K562 (cell line): ENCODE data around the gene TBCEL. TPM values are rescaled to one million over a fixed set of nuclear protein-coding genes. Genes with fewer than 3 reads are reported as not detected.

Source experiments
- ATAC-seq: fragments of 200-7000 bp; cut with Tn5 transposase; 3 replicates; pipeline ENCODE4 v1.9.1; 2020; ENCODE audit warnings: moderate library complexity
- BruUV-seq: library from RNA; stranded (reverse); fragments of 400-500 nt; replicated peaks from 2 replicates; lab custom pipeline; 2021; lab: Mats Ljungman, UMichigan
- CTCF ChIA-PET: fragments of 300-600 bp; formaldehyde crosslinking; extraction: SDS; loops from one replicate; lab custom pipeline; 2021; ENCODE audit warnings: low intra/inter-chr PET ratio; lab: Yijun Ruan, JAX
- POLR2A ChIA-PET: fragments of 300-600, 350-650 bp; sonication (Branson Sonifier 250); formaldehyde crosslinking; extraction: SDS; loops from one replicate; lab custom pipeline; 2021; ENCODE audit warnings: antibody characterized with exemption, inconsistent platforms; lab: Yijun Ruan, JAX
- DNase-seq, 4 experiments: peaks; one replicate each; pipeline versions ENCODE4 v3.0.0 to v3.0.0-alpha.2; 2011 to 2018; ENCODE audit warnings: low spot score in 3 of 4, mixed read lengths in 3 of 4; ENCODE audit errors: extremely low read depth in 1 of 4
- FAIRE-seq: peaks from 2 replicates; lab custom pipeline; 2011; peaks lifted over from hg19 to GRCh38; lab: Jason Lieb, UNC
- H2AFZ ChIP-seq: 2 replicates; pipeline ENCODE4 v1.6.0; 2011; ENCODE audit warnings: low read depth, low read length, control low read depth, inconsistent platforms
- H3K27ac ChIP-seq: fragments of 200-600 bp; 3 replicates; pipeline ENCODE4 v1.8.0; 2011; ENCODE audit warnings: low read depth, mild to moderate bottlenecking, control low read depth, inconsistent platforms, low read length, moderate library complexity, mixed read lengths; ENCODE audit errors: extremely low read depth
- H3K27me3 ChIP-seq, 2 experiments: fragments of 300-600 bp in 1 of 2; 2 replicates in 1 of 2; 3 replicates in 1 of 2; pipeline versions ENCODE4 v1.6.0 to v1.8.0; 2011; ENCODE audit warnings: inconsistent platforms in 2 of 2, low read length in 2 of 2, mild to moderate bottlenecking in 1 of 2, mixed read lengths in 1 of 2, moderate library complexity in 1 of 2; ENCODE audit not compliant: control insufficient read depth in 2 of 2, insufficient read depth in 2 of 2
- H3K36me3 ChIP-seq: fragments of 300-600 bp; 3 replicates; pipeline ENCODE4 v1.8.0; 2011; ENCODE audit warnings: mild to moderate bottlenecking, low read length, inconsistent platforms; ENCODE audit not compliant: control insufficient read depth, insufficient read depth
- H3K4me1 ChIP-seq, 2 experiments: fragments of 200-600 bp in 1 of 2; replicated peaks in 1 of 2; 2 replicates in 1 of 2; 3 replicates in 1 of 2; pipeline versions ENCODE4 v1.5.1 to v1.8.0; 2011; ENCODE audit warnings: inconsistent platforms in 2 of 2, low read length in 2 of 2, mild to moderate bottlenecking in 1 of 2, mixed read lengths in 1 of 2, moderate library complexity in 1 of 2; ENCODE audit not compliant: control insufficient read depth in 2 of 2, insufficient read depth in 2 of 2
- H3K4me2 ChIP-seq: 2 replicates; pipeline ENCODE4 v1.6.1; 2011; ENCODE audit warnings: low read length, control low read depth, inconsistent platforms, mixed read lengths; ENCODE audit not compliant: insufficient read depth
- H3K4me3 ChIP-seq: fragments of 200-600 bp; sonication (generic), shearing (Covaris generic); 2 replicates; pipeline ENCODE4 v1.5.1; 2016; ENCODE audit warnings: control low read depth, inconsistent platforms
- H3K79me2 ChIP-seq: fragments of 200-600 bp; 3 replicates; pipeline ENCODE4 v1.8.0; 2011; ENCODE audit warnings: low read length, inconsistent platforms; ENCODE audit not compliant: control insufficient read depth, insufficient read depth
- H3K9ac ChIP-seq, 2 experiments: 2 replicates each; pipeline versions ENCODE4 v1.6.0 to v1.6.1; 2011; ENCODE audit warnings: low read depth in 2 of 2, low read length in 2 of 2, control low read depth in 1 of 2, inconsistent platforms in 1 of 2, mild to moderate bottlenecking in 1 of 2, mixed read lengths in 1 of 2; ENCODE audit not compliant: insufficient read depth in 1 of 2
- H3K9me1 ChIP-seq: one replicate; pipeline ENCODE4 v1.6.0; 2011; ENCODE audit warnings: inconsistent platforms, mild to moderate bottlenecking, low read length, moderate library complexity; ENCODE audit not compliant: control insufficient read depth, insufficient read depth
- H3K9me3 ChIP-seq: replicated peaks from 2 replicates; pipeline ENCODE4 v1.5.1; 2011; ENCODE audit warnings: low read depth, low read length, inconsistent platforms; ENCODE audit not compliant: control insufficient read depth, insufficient read depth
- H4K20me1 ChIP-seq: replicated peaks from 2 replicates; pipeline ENCODE4 v1.6.1; 2011; ENCODE audit warnings: low read length, inconsistent platforms, mixed read lengths; ENCODE audit not compliant: control insufficient read depth, insufficient read depth
- BHLHE40 ChIP-seq: IDR thresholded peaks from 2 replicates; pipeline ENCODE4 v1.6.1; 2011; ENCODE audit warnings: low read length, improper control_type of control experiment
- FIP1L1 ChIP-seq: fragments of 200-400 bp; formaldehyde crosslinking; IDR thresholded peaks from 2 replicates; pipeline ENCODE4 v1.6.1; 2018; ENCODE audit warnings: mild to moderate bottlenecking, low read depth, low read length; ENCODE audit not compliant: poor library complexity, severe bottlenecking
- HLTF ChIP-seq: fragments of 450-650 bp; IDR thresholded peaks from 2 replicates; pipeline ENCODE4 v1.6.1; 2016
- MTF1 ChIP-seq: fragments of 250-450 bp; sonication (Bioruptor Pico); IDR thresholded peaks from 2 replicates; pipeline ENCODE4 v1.9.0; 2021; ENCODE audit warnings: moderate library complexity, mild to moderate bottlenecking, inconsistent platforms, borderline replicate concordance
- NCOR1 ChIP-seq: fragments of 450-650 bp; IDR thresholded peaks from 2 replicates; pipeline ENCODE4 v1.6.1; 2016; ENCODE audit warnings: mild to moderate bottlenecking, moderate library complexity
- NR4A1 ChIP-seq, 2 experiments: fragments of 250-450 bp in 1 of 2; fragments of 450-650 bp in 1 of 2; sonication (Bioruptor Pico) in 1 of 2; IDR thresholded peaks; 2 replicates each; pipeline versions ENCODE4 v1.4.0 to v1.6.1; 2016 to 2020; ENCODE audit warnings: mild to moderate bottlenecking in 2 of 2, missing compliant biosample characterization in 1 of 2, missing genetic modification characterization in 1 of 2, moderate library complexity in 1 of 2
- PML ChIP-seq: IDR thresholded peaks from 2 replicates; pipeline ENCODE4 v1.6.1; 2012; ENCODE audit warnings: low read length, inconsistent platforms
- RBM22 ChIP-seq: fragments of 200-400 bp; formaldehyde crosslinking; IDR thresholded peaks from 2 replicates; pipeline ENCODE4 v1.6.1; 2018; ENCODE audit warnings: low read length, low read depth; ENCODE audit not compliant: poor library complexity, severe bottlenecking
- SRSF9 ChIP-seq: fragments of 200-400 bp; formaldehyde crosslinking; IDR thresholded peaks from 2 replicates; pipeline ENCODE4 v1.6.1; 2017; ENCODE audit warnings: low read depth, low read length, borderline replicate concordance
- ZBTB7A ChIP-seq: IDR thresholded peaks from 2 replicates; pipeline ENCODE4 v1.6.1; 2011; ENCODE audit warnings: low read depth, mild to moderate bottlenecking, low read length, moderate library complexity, borderline replicate concordance; ENCODE audit not compliant: control insufficient read depth
- ZNF140 ChIP-seq: fragments of 250-450 bp; sonication (Bioruptor Pico); IDR thresholded peaks from 2 replicates; pipeline ENCODE4 v1.8.0; 2021; ENCODE audit warnings: moderate library complexity, mild to moderate bottlenecking, inconsistent platforms
- ZNF282 ChIP-seq: sonication (generic); formaldehyde crosslinking; IDR thresholded peaks from 2 replicates; pipeline ENCODE4 v1.8.1; 2023; ENCODE audit warnings: missing genetic modification reagents
- WGBS: fragments of 100-300 bp; shearing (Covaris generic); methylation state at CpG from one replicate; pipeline ENCODE4 v1.1.6; 2016; ENCODE audit warnings: low coverage, mixed read lengths; ENCODE audit not compliant: insufficient coverage; ENCODE audit errors: missing lambda C conversion rate; 5-methylcytosine and 5-hydroxymethylcytosine counted together
- in situ Hi-C: fragments of 300-500 bp; cut with MboI; formaldehyde crosslinking; loops from 4 replicates; pipeline ENCODE4 v1.15.0; 2018; ENCODE audit warnings: inconsistent platforms, mixed read lengths
- intact Hi-C: fragments of 100-400 bp; cut with micrococcal nuclease; formaldehyde crosslinking; loops from 2 replicates; pipeline ENCODE4 v1.14.2; 2022
- polyA plus RNA-seq, 8 experiments: library from polyadenylated mRNA; depleted of rRNA in 4 of 8; stranded (reverse) in 5 of 8; unstranded in 3 of 8; fragments of >200 nt; fragmentation: Nextera tagmentation in 2 of 8; fragmentation: Illumina TruSeq in 1 of 8; extraction: Ambion mirVana in 2 of 8; extraction: Trizol in 1 of 8; gene quantifications; 2 replicates each; pipeline versions ENCODE4 v1.2.1 to v1.2.3, GENCODE V29; 2011 to 2014; ENCODE audit warnings: inconsistent platforms in 1 of 8, missing spikeins in 1 of 8
- total RNA-seq, 7 experiments: library from RNA; depleted of rRNA in 6 of 7; stranded (reverse); fragments of >200 nt in 6 of 7; fragmentation: Illumina TruSeq in 2 of 7; extraction: Trizol in 2 of 7; gene quantifications; 2 replicates each; pipeline versions ENCODE4 v1.2.1 to v1.2.3, GENCODE V29; 2011 to 2021; ENCODE audit warnings: low replicate concordance in 1 of 7
- TF ChIP-seq, protein P1 (sequence below): fragments of 250-450 bp; sonication (Bioruptor Pico); IDR thresholded peaks from 2 replicates; pipeline ENCODE4 v1.4.0; 2020; ENCODE audit warnings: borderline replicate concordance
- TF ChIP-seq, protein P2 (sequence below), 2 experiments: fragments of 450-650 bp in 1 of 2; IDR thresholded peaks; 2 replicates each; pipeline ENCODE4 v1.6.1; 2011 to 2017; ENCODE audit warnings: low read depth in 2 of 2, antibody characterized with exemption in 1 of 2, borderline replicate concordance in 1 of 2, low read length in 1 of 2, mild to moderate bottlenecking in 1 of 2, mixed read lengths in 1 of 2; ENCODE audit not compliant: control insufficient read depth in 1 of 2

The TBCEL gene
- total and polyA plus RNA-seq, 9 of the 15 experiments (the other 6 are each of a cell fraction or from before 2014, with no cell fraction given), result 0.39 to 2.3 (median 1.4) TPM

DNA sequence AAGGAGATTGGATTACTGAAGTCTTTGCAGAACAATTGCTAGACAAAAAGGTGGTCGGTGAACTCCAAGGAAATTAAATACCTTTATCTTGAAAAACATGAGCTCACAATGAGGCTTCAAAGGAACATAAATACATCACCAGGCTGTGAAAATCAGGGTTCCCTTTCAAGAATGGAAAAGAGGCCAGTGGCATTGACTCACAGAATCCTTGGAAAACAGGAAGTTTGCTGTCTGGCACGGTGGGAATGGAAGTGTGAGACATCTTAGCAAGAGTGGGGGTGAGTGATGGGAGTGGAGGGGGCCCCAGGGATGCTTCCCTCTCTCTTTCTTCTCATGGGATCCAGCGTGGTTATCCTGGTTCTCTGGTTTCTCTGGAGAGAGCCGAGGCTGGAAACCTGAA lies 48.9 kb upstream of the TBCEL start:
- H3K9me3 ChIP-seq, result no peaks in the 10 kb centered on the region
- H4K20me1 ChIP-seq, result no peaks in the 10 kb centered on the region; the same call in 1 of the 2 replicates
- no peaks in the 10 kb centered on the region for H3K79me2 ChIP-seq
- in situ Hi-C loops, result no loop called here
- TF ChIP-seq NR4A1 (CRISPR knock-in tag; IDR thresholded peaks at IDR 0.05) (no peak), NR4A1 (tag; IDR thresholded peaks at IDR 0.05) (no peak), ZNF282 (CRISPR knock-in tag) (no peak), HLTF (no peak), RBM22 (no peak), ZNF140 (CRISPR knock-in tag) (no peak), SRSF9 (no peak), NCOR1 (no peak), PML (no peak), ZBTB7A (no peak), MTF1 (CRISPR knock-in tag) (no peak), FIP1L1 (no peak), BHLHE40 (no peak)
- TF ChIP-seq, protein P1, sequence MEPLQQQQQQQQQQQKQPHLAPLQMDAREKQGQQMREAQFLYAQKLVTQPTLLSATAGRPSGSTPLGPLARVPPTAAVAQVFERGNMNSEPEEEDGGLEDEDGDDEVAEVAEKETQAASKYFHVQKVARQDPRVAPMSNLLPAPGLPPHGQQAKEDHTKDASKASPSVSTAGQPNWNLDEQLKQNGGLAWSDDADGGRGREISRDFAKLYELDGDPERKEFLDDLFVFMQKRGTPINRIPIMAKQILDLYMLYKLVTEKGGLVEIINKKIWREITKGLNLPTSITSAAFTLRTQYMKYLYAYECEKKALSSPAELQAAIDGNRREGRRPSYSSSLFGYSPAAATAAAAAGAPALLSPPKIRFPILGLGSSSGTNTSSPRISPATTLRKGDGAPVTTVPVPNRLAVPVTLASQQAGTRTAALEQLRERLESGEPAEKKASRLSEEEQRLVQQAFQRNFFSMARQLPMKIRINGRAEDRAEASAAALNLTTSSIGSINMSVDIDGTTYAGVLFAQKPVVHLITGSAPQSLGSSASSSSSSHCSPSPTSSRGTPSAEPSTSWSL, result no peak
- TF ChIP-seq, protein P2, sequence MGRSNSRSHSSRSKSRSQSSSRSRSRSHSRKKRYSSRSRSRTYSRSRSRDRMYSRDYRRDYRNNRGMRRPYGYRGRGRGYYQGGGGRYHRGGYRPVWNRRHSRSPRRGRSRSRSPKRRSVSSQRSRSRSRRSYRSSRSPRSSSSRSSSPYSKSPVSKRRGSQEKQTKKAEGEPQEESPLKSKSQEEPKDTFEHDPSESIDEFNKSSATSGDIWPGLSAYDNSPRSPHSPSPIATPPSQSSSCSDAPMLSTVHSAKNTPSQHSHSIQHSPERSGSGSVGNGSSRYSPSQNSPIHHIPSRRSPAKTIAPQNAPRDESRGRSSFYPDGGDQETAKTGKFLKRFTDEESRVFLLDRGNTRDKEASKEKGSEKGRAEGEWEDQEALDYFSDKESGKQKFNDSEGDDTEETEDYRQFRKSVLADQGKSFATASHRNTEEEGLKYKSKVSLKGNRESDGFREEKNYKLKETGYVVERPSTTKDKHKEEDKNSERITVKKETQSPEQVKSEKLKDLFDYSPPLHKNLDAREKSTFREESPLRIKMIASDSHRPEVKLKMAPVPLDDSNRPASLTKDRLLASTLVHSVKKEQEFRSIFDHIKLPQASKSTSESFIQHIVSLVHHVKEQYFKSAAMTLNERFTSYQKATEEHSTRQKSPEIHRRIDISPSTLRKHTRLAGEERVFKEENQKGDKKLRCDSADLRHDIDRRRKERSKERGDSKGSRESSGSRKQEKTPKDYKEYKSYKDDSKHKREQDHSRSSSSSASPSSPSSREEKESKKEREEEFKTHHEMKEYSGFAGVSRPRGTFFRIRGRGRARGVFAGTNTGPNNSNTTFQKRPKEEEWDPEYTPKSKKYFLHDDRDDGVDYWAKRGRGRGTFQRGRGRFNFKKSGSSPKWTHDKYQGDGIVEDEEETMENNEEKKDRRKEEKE (IDR thresholded peaks at IDR 0.05; ENCODE audit: borderline replicate concordance in 1 of 2, control insufficient read depth in 1 of 2, low read depth in 2 of 2, low read length in 1 of 2), result no peak
- FAIRE-seq (no peak), ATAC-seq (no peak), DNase-seq (no peak)
- BruUV-seq, result no TSS peak
- no peaks in the 10 kb centered on the region for H3K36me3 ChIP-seq
- H3K4me1 ChIP-seq, result no peaks in the 10 kb centered on the region
- ChIA-PET POLR2A (no interaction called here), CTCF (no interaction called here)
- no peaks in the 10 kb centered on the region for H3K9me1 ChIP-seq
- WGBS, result 0% methylated on average over 4 of the region's 4 CpGs
- no peak overlapping the region for H3K4me2 ChIP-seq
- H3K9ac ChIP-seq, result no peak overlapping the region
- H3K27me3 ChIP-seq, result peaks cover 0 to 18% of the 10 kb centered on the region in 2 experiments; a peak in 3 of 5 replicates
- intact Hi-C loops, result no loop called here
- no peak overlapping the region for H3K27ac ChIP-seq
- H3K4me3 ChIP-seq, result no peak overlapping the region
- no peak overlapping the region for H2AFZ ChIP-seq
